GM13976 (cell line): ENCODE data around the gene OVCH1.

ENCODE experiments used
- DNase-seq: peaks from one replicate; pipeline ENCODE4 v3.0.0; 2012; ENCODE audit warnings: low spot score
- in situ Hi-C: fragments of 300-500 bp; cut with MboI; formaldehyde crosslinking; loops from one replicate; pipeline ENCODE4 v1.12.0; 2022; ENCODE audit warnings: low sequenced_read_pairs, mixed read lengths, inconsistent platforms; ENCODE audit not compliant: unreplicated experiment
- TF ChIP-seq, protein P1 (sequence below): IDR thresholded peaks from 2 replicates; pipeline ENCODE4 v1.5.1; 2012; ENCODE audit warnings: borderline replicate concordance, mild to moderate bottlenecking; ENCODE audit not compliant: insufficient read depth; ENCODE audit errors: extremely low read depth, missing control alignments, control extremely low read depth

Gene OVCH1

GRCh38 chr12:29497588-29497987 lies at the start of gene OVCH1:
OVCH1 (minus strand) TSS chr12:29497686; CDS start chr12:29497686, 0 bp downstream.
- in situ Hi-C loops = no loop called here
- DNase-seq = no peak
- TF ChIP-seq, protein P1, sequence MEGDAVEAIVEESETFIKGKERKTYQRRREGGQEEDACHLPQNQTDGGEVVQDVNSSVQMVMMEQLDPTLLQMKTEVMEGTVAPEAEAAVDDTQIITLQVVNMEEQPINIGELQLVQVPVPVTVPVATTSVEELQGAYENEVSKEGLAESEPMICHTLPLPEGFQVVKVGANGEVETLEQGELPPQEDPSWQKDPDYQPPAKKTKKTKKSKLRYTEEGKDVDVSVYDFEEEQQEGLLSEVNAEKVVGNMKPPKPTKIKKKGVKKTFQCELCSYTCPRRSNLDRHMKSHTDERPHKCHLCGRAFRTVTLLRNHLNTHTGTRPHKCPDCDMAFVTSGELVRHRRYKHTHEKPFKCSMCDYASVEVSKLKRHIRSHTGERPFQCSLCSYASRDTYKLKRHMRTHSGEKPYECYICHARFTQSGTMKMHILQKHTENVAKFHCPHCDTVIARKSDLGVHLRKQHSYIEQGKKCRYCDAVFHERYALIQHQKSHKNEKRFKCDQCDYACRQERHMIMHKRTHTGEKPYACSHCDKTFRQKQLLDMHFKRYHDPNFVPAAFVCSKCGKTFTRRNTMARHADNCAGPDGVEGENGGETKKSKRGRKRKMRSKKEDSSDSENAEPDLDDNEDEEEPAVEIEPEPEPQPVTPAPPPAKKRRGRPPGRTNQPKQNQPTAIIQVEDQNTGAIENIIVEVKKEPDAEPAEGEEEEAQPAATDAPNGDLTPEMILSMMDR = no peak

DNA sequence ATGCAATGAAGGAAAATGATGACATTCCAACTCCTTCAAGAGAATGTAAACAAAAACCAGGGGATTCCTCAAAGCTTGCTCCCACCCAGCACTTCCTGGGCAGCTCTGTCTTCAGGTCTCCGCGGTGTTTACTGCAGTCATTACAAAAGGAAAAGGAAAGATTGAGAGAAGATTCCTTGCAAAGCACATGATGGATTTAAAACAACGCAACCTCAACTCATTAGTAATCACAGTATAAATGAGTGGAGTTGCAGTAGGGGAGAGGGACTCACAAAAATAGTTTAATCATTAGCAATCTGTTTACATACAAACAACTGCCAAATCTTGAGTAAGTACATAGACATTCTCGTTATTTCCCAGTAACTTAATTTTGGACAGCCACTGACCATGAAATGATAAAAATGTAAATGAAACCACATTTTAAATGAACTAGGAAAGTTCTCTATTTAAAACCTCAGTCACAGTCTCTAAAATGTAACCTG lies 49.7 kb upstream of the OVCH1 start:
- in situ Hi-C loops = no loop called here
- no peak for DNase-seq
- TF ChIP-seq, protein P1 = no peak

- in situ Hi-C loops = no loop called here
- TF ChIP-seq, protein P1 = no peak
These were observed 48.5 kb upstream of the OVCH1 start for GRCh38 chr12:29546000-29546399.

DNA sequence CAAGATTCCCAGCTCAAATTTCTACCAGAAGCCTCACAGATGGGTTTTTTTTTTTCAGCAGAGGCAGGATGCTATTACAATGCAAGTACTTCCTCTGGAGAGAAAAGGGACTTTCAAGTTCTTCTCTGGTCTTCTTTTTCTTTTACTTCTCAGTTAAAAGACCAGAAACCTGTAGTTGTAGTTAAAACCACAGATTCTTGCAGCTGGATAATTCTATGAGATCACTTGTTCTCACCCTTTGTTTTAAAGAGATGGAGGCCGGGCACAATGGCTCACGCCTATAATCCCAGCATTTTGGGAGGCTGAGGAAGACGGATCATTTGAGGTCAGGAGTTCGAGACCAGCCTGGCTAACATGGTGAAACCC lies 47.6 kb upstream of the OVCH1 start:
- peak; percentile 24 for DNase-seq
- TF ChIP-seq, protein P1 = no peak
- in situ Hi-C loops = no loop called here

More at GRCh38 chr12:29546000-29546399, 48.5 kb upstream of the OVCH1 start:
- DNase-seq = no peak

GRCh38 chr12:29544428-29545101 lies 47.1 kb upstream of the OVCH1 start:
- in situ Hi-C loops = no loop called here
- no peak for DNase-seq
- TF ChIP-seq, protein P1 = no peak

- TF ChIP-seq, protein P1 = no peak
- in situ Hi-C loops = no loop called here
- DNase-seq = no peak
These were observed 45.5 kb upstream of the OVCH1 start for GRCh38 chr12:29543036-29543435.
